GM19395 (cell line): ENCODE data around the gene MCFD2.

ENCODE experiments used
- ATAC-seq: cut with Tn5 transposase; IDR thresholded peaks from one replicate; pipeline ENCODE4 v1.9.1; 2021; ENCODE audit warnings: mild to moderate bottlenecking, moderate library complexity; ENCODE audit not compliant: unreplicated experiment

Gene MCFD2

GRCh38 chr2:46915281-46915810 lies at the start of gene MCFD2:
Gene MCFD2, minus strand, starts transcription at chr2:46915806. Its CDS starts 6,635 bp downstream, at chr2:46909171.
- peak; percentile 19 for ATAC-seq

GRCh38 chr2:46964835-46965560 lies 49.4 kb upstream of the MCFD2 start:
- no peak for ATAC-seq

- ATAC-seq, result no peak
Measured at GRCh38 chr2:46963941-46964673, 48.5 kb upstream of the MCFD2 start.

GRCh38 chr2:46963210-46963609 lies 47.6 kb upstream of the MCFD2 start:
- ATAC-seq, result no peak

- ATAC-seq, result no peak
Measured at GRCh38 chr2:46962751-46963150, 47.1 kb upstream of the MCFD2 start.

- no peak for ATAC-seq
Measured at GRCh38 chr2:46960618-46961017, 45.0 kb upstream of the MCFD2 start.

- ATAC-seq, result no peak
Measured at GRCh38 chr2:46958431-46959017, 42.9 kb upstream of the MCFD2 start.

- no peak for ATAC-seq
Measured at GRCh38 chr2:46956981-46957531, 41.5 kb upstream of the MCFD2 start.

- no peak for ATAC-seq
Measured at GRCh38 chr2:46955764-46956163, 40.2 kb upstream of the MCFD2 start.

- no peak for ATAC-seq
Measured at GRCh38 chr2:46954951-46955571, 39.5 kb upstream of the MCFD2 start.

- no peak for ATAC-seq
Measured at GRCh38 chr2:46952171-46952570, 36.6 kb upstream of the MCFD2 start.

GRCh38 chr2:46951290-46952064 lies 35.9 kb upstream of the MCFD2 start:
- no peak for ATAC-seq

GRCh38 chr2:46950314-46950713 lies 34.7 kb upstream of the MCFD2 start:
- ATAC-seq, result no peak

GRCh38 chr2:46947841-46948240 lies 32.2 kb upstream of the MCFD2 start:
- no peak for ATAC-seq

- ATAC-seq, result no peak
Measured at GRCh38 chr2:46945671-46946070, 30.1 kb upstream of the MCFD2 start.

GRCh38 chr2:46943881-46944798 lies 28.5 kb upstream of the MCFD2 start:
- ATAC-seq, result peak; percentile 39

- no peak for ATAC-seq
Measured at GRCh38 chr2:46942891-46943626, 27.5 kb upstream of the MCFD2 start.

- ATAC-seq, result peak; percentile 38
Measured at GRCh38 chr2:46942143-46942526, 26.5 kb upstream of the MCFD2 start.
